Endothelial cell of umbilical vein (primary cell): ENCODE results near the gene APCDD1. TPM values are rescaled to one million over a fixed set of nuclear protein-coding genes. Genes with fewer than 3 reads are reported as not detected.

Experiments used
- BruUV-seq: library from RNA; stranded (reverse); fragments of 400-500 nt; replicated peaks from 2 replicates; lab custom pipeline; 2021; lab: Mats Ljungman, UMichigan
- CTCF ChIA-PET: fragments of 300-600, 350-600 bp; sonication (Branson Sonifier 250); formaldehyde crosslinking; loops from one replicate; lab custom pipeline; 2021; ENCODE audit warnings: antibody characterized with exemption, inconsistent platforms; lab: Charles Lee
- POLR2A ChIA-PET: fragments of 300-600, 350-600 bp; sonication (Branson Sonifier 250); formaldehyde crosslinking; loops from one replicate; lab custom pipeline; 2021; ENCODE audit warnings: antibody characterized with exemption, inconsistent platforms; lab: Charles Lee
- DNase-seq: peaks from one replicate; pipeline ENCODE4 v3.0.0-alpha.2; 2011; ENCODE audit warnings: low read depth, low spot score
- FAIRE-seq: peaks from 2 replicates; lab custom pipeline; 2011; peaks lifted over from hg19 to GRCh38; lab: Jason Lieb, UNC
- H2AFZ ChIP-seq: 2 replicates; pipeline ENCODE4 v1.6.0; 2012; ENCODE audit warnings: low read depth, low read length, control low read depth, inconsistent platforms
- H3K27ac ChIP-seq: 2 replicates; pipeline ENCODE4 v1.5.1; 2011; ENCODE audit warnings: low read depth, mild to moderate bottlenecking, control low read depth, low read length, moderate library complexity; ENCODE audit not compliant: insufficient read depth
- H3K27me3 ChIP-seq, 2 experiments: 2 replicates each; pipeline versions ENCODE4 v1.6.0 to v1.6.1; 2011; ENCODE audit warnings: low read length in 2 of 2, mixed read lengths in 1 of 2; ENCODE audit not compliant: control insufficient read depth in 2 of 2, insufficient read depth in 2 of 2
- H3K36me3 ChIP-seq, 2 experiments: 2 replicates in 1 of 2; 3 replicates in 1 of 2; pipeline ENCODE4 v1.5.1; 2011; ENCODE audit warnings: low read length in 2 of 2, mild to moderate bottlenecking in 1 of 2, moderate library complexity in 1 of 2; ENCODE audit not compliant: control insufficient read depth in 2 of 2, insufficient read depth in 2 of 2; ENCODE audit errors: extremely low read depth in 1 of 2
- H3K4me1 ChIP-seq: 3 replicates; pipeline ENCODE4 v1.5.1; 2011; ENCODE audit warnings: mild to moderate bottlenecking, low read length; ENCODE audit not compliant: control insufficient read depth, insufficient read depth; ENCODE audit errors: extremely low read depth
- H3K4me2 ChIP-seq: 2 replicates; pipeline ENCODE4 v1.6.1; 2011; ENCODE audit warnings: low read length, control low read depth, mixed read lengths; ENCODE audit not compliant: insufficient read depth
- H3K4me3 ChIP-seq, 3 experiments: fragments of 200-600 bp in 1 of 3; sonication (generic), shearing (Covaris generic) in 1 of 3; replicated peaks in 1 of 3; 2 replicates each; pipeline ENCODE4 v1.5.1; 2011 to 2016; ENCODE audit warnings: control low read depth in 3 of 3, low read length in 3 of 3, mild to moderate bottlenecking in 2 of 3, inconsistent platforms in 1 of 3, low read depth in 1 of 3, moderate library complexity in 1 of 3; ENCODE audit not compliant: insufficient read depth in 1 of 3
- H3K79me2 ChIP-seq: 2 replicates; pipeline ENCODE4 v1.6.0; 2012; ENCODE audit warnings: low read length, inconsistent platforms; ENCODE audit not compliant: control insufficient read depth, insufficient read depth
- H3K9ac ChIP-seq: replicated peaks from 2 replicates; pipeline ENCODE3; 2011; ENCODE audit warnings: low read length, control low read depth; ENCODE audit not compliant: insufficient read depth; ENCODE audit errors: extremely low read depth
- H3K9me1 ChIP-seq: replicated peaks from 3 replicates; pipeline ENCODE4 v1.6.0; 2011; ENCODE audit warnings: mild to moderate bottlenecking, low read length; ENCODE audit not compliant: control insufficient read depth, insufficient read depth; ENCODE audit errors: extremely low read depth
- H3K9me3 ChIP-seq: replicated peaks from 2 replicates; pipeline ENCODE4 v1.5.1; 2012; ENCODE audit warnings: low read length, inconsistent platforms; ENCODE audit not compliant: control insufficient read depth, insufficient read depth
- H4K20me1 ChIP-seq: replicated peaks from 2 replicates; pipeline ENCODE3; 2011; ENCODE audit warnings: mild to moderate bottlenecking, low read length; ENCODE audit not compliant: control insufficient read depth, insufficient read depth; ENCODE audit errors: extremely low read depth
- CTCF ChIP-seq, 2 donors: IDR thresholded peaks; 1 replicate in 1 of 2; 2 replicates in 1 of 2; pipeline ENCODE4 v1.5.1; 2011; ENCODE audit warnings: low read length in 2 of 2, mild to moderate bottlenecking in 2 of 2, moderate library complexity in 2 of 2, control low read depth in 1 of 2, inconsistent platforms in 1 of 2, low read depth in 1 of 2; ENCODE audit not compliant: insufficient read depth in 1 of 2; ENCODE audit errors: extremely low read depth in 1 of 2
- EZH2 ChIP-seq: IDR thresholded peaks from 2 replicates; pipeline ENCODE4 v1.6.1; 2012; ENCODE audit warnings: borderline replicate concordance, low read depth, mild to moderate bottlenecking, moderate library complexity, low read length, inconsistent platforms; ENCODE audit not compliant: severe bottlenecking
- FOS ChIP-seq: IDR thresholded peaks from 2 replicates; pipeline ENCODE4 v1.6.1; 2011; ENCODE audit warnings: mild to moderate bottlenecking, low read length, moderate library complexity, borderline replicate concordance; ENCODE audit not compliant: insufficient read depth
- GATA2 ChIP-seq: IDR thresholded peaks from 2 replicates; pipeline ENCODE4 v1.7.0; 2011; ENCODE audit warnings: low read depth, mild to moderate bottlenecking, moderate library complexity, mixed read lengths, low read length; ENCODE audit not compliant: insufficient read length, insufficient read depth
- JUN ChIP-seq: IDR thresholded peaks from 2 replicates; pipeline ENCODE4 v1.6.1; 2011; ENCODE audit warnings: borderline replicate concordance, low read depth; ENCODE audit not compliant: insufficient read length, insufficient read depth
- MAX ChIP-seq: IDR thresholded peaks from 2 replicates; pipeline ENCODE4 v1.6.1; 2011; ENCODE audit not compliant: insufficient read depth, insufficient read length
- MYC ChIP-seq: IDR thresholded peaks from one replicate; pipeline ENCODE4 v1.6.1; 2011; ENCODE audit warnings: mild to moderate bottlenecking, low read depth, low read length
- POLR2A ChIP-seq: IDR thresholded peaks from 2 replicates; pipeline ENCODE4 v1.6.1; 2012; ENCODE audit warnings: low read depth, mild to moderate bottlenecking, control low read depth, low read length
- POLR2AphosphoS5 ChIP-seq: IDR thresholded peaks from 2 replicates; pipeline ENCODE4 v1.6.1; 2012; ENCODE audit warnings: low read depth, mild to moderate bottlenecking, control low read depth, low read length, moderate library complexity; ENCODE audit not compliant: insufficient read depth
- dilution Hi-C: fragments of 300-500 bp; cut with MboI; formaldehyde crosslinking; loops from one replicate; pipeline ENCODE4 v1.15.0; 2019; ENCODE audit warnings: low sequenced_read_pairs; ENCODE audit not compliant: extremely low pct_ligation_motif_present
- intact Hi-C: fragments of 100-400 bp; cut with micrococcal nuclease; formaldehyde crosslinking; loops from one replicate; pipeline ENCODE4 v1.10.0; 2022
- polyA plus RNA-seq, 4 experiments: library from polyadenylated mRNA; depleted of rRNA in 3 of 4; stranded (reverse) in 3 of 4; unstranded in 1 of 4; fragments of >200 nt; gene quantifications; 2 replicates each; pipeline versions ENCODE4 v1.2.1 to v1.2.3, GENCODE V29; 2011 to 2012; ENCODE audit warnings: missing spikeins in 1 of 4
- total RNA-seq: library from RNA; stranded (reverse); gene quantifications from 2 replicates; pipeline ENCODE4 v1.2.3, GENCODE V29; 2021

Gene APCDD1
- total and polyA plus RNA-seq, 2 donors (not counting 3 experiments of a cell fraction or from before 2014, with no cell fraction given) = 0.95 to 1.4 TPM

- no peak for FAIRE-seq
Observed at GRCh38 chr18:10420561-10421352, 33.7 kb upstream of the APCDD1 start.

More at GRCh38 chr18:10420561-10421352, 33.7 kb upstream of the APCDD1 start:
- DNase-seq = no peak
- ChIA-PET CTCF (no interaction called here), POLR2A (no interaction called here)
- H3K79me2 ChIP-seq = no peaks in the 10 kb centered on the region
- no peaks in the 10 kb centered on the region for H4K20me1 ChIP-seq
- no peak overlapping the region for H3K27ac ChIP-seq
- peaks cover 0 to 3% of the 10 kb centered on the region in 2 experiments for H3K27me3 ChIP-seq
- dilution Hi-C loops (no loop called here), intact Hi-C loops (no loop called here)
- no peaks in the 10 kb centered on the region for H3K36me3 ChIP-seq
- no peaks in the 10 kb centered on the region for H3K4me1 ChIP-seq
- H3K9ac ChIP-seq = no peak overlapping the region
- H3K9me1 ChIP-seq = no peaks in the 10 kb centered on the region
- no peaks in the 10 kb centered on the region for H3K9me3 ChIP-seq
- no peak overlapping the region for H3K4me3 ChIP-seq
- no peak overlapping the region for H3K4me2 ChIP-seq
- H2AFZ ChIP-seq = no peak overlapping the region
- no peak for TF ChIP-seq GATA2
- TF ChIP-seq EZH2 = no peak
- no peak for TF ChIP-seq MAX
- TF ChIP-seq CTCF (IDR thresholded peaks at IDR 0.05; ENCODE audit: extremely low read depth in 1 of 2, insufficient read depth in 1 of 2, low read depth in 1 of 2, low read length in 2 of 2) = no peak
- TF ChIP-seq POLR2AphosphoS5 = no peak
- TF ChIP-seq POLR2A = no peak
- no peak for TF ChIP-seq JUN
- TF ChIP-seq FOS = no peak
- no peak for TF ChIP-seq MYC
- BruUV-seq = no TSS peak
